WTC11 (cell line): ENCODE results near the gene SLC25A17. TPM values are rescaled to one million over a fixed set of nuclear protein-coding genes. Genes with fewer than 3 reads are reported as not detected.

Experiments
- ATAC-seq: fragments of 200-7000 bp; cut with Tn5 transposase; 2 replicates; pipeline ENCODE4 v1.10.0; 2021; ENCODE audit warnings: mild to moderate bottlenecking, moderate library complexity
- CTCF ChIA-PET: fragments of 300-600 bp; sonication (Branson Sonifier 250); formaldehyde crosslinking; loops from one replicate; lab custom pipeline; 2021; ENCODE audit warnings: antibody characterized with exemption; lab: Charles Lee
- POLR2A ChIA-PET: fragments of 350-600 bp; sonication (Branson Sonifier 250); formaldehyde crosslinking; loops from one replicate; lab custom pipeline; 2021; ENCODE audit warnings: antibody characterized with exemption; lab: Charles Lee
- DNase-seq: peaks from one replicate; pipeline ENCODE4 v3.0.0; 2021; ENCODE audit warnings: low spot score
- H3K27ac Mint-ChIP-seq: 2 replicates; pipeline ENCODE4 v1.8.0; 2021; ENCODE audit warnings: mixed read lengths
- H3K27me3 Mint-ChIP-seq: 2 replicates; pipeline ENCODE4 v1.8.0; 2021; ENCODE audit warnings: low read depth, mild to moderate bottlenecking, moderate library complexity, mixed read lengths
- H3K36me3 Mint-ChIP-seq: 2 replicates; pipeline ENCODE4 v1.8.0; 2021; ENCODE audit warnings: mixed read lengths
- H3K4me1 Mint-ChIP-seq: 2 replicates; pipeline ENCODE4 v1.8.0; 2022; ENCODE audit warnings: mixed read lengths
- H3K4me3 Mint-ChIP-seq: 2 replicates; pipeline ENCODE4 v1.8.0; 2021; ENCODE audit warnings: mild to moderate bottlenecking, moderate library complexity, mixed read lengths
- H3K9me3 Mint-ChIP-seq: 2 replicates; pipeline ENCODE4 v1.8.0; 2021; ENCODE audit warnings: mixed read lengths
- ATF2 ChIP-seq: sonication (generic); formaldehyde crosslinking; IDR thresholded peaks from 2 replicates; pipeline ENCODE4 v1.8.1; 2022; ENCODE audit warnings: low read depth, missing genetic modification reagents, borderline replicate concordance
- CTCF ChIP-seq: fragments of 200-600 bp; IDR thresholded peaks from 2 replicates; pipeline ENCODE4 v1.8.0; 2022; ENCODE audit warnings: antibody characterized with exemption
- E2F4 ChIP-seq: sonication (generic); formaldehyde crosslinking; IDR thresholded peaks from 2 replicates; pipeline ENCODE4 v1.8.1; 2022; ENCODE audit warnings: low read depth, mild to moderate bottlenecking, moderate library complexity, missing genetic modification reagents, borderline replicate concordance
- ERG ChIP-seq: fragments of 250-450 bp; sonication (Bioruptor Pico); IDR thresholded peaks from 2 replicates; pipeline ENCODE4 v1.8.0; 2021; ENCODE audit warnings: mild to moderate bottlenecking
- GRHL2 ChIP-seq: fragments of 250-450 bp; sonication (Bioruptor Pico); IDR thresholded peaks from 2 replicates; pipeline ENCODE4 v1.8.0; 2022; ENCODE audit warnings: mild to moderate bottlenecking, moderate library complexity; ENCODE audit not compliant: insufficient replicate concordance, severe bottlenecking
- HMGA2 ChIP-seq: fragments of 250-450 bp; sonication (Bioruptor Pico); IDR thresholded peaks from 2 replicates; pipeline ENCODE4 v1.4.0; 2021; ENCODE audit warnings: mild to moderate bottlenecking, moderate library complexity
- JAZF1 ChIP-seq: fragments of 250-450 bp; sonication (Bioruptor Pico); IDR thresholded peaks from 2 replicates; pipeline ENCODE4 v1.9.0; 2021; ENCODE audit warnings: moderate library complexity, mild to moderate bottlenecking, inconsistent platforms
- KAT7 ChIP-seq: sonication (generic); formaldehyde crosslinking; IDR thresholded peaks from 2 replicates; pipeline ENCODE4 v1.8.1; 2023; ENCODE audit warnings: missing genetic modification reagents, mild to moderate bottlenecking, borderline replicate concordance
- NR1H2 ChIP-seq: sonication (generic); formaldehyde crosslinking; IDR thresholded peaks from 2 replicates; pipeline ENCODE4 v1.9.0; 2021; ENCODE audit warnings: mild to moderate bottlenecking, moderate library complexity, missing genetic modification reagents
- NR2C2 ChIP-seq: sonication (generic); formaldehyde crosslinking; IDR thresholded peaks from 2 replicates; pipeline ENCODE4 v1.8.0; 2022; ENCODE audit warnings: mild to moderate bottlenecking, missing genetic modification reagents
- RORB ChIP-seq: fragments of 250-450 bp; sonication (Bioruptor Pico); IDR thresholded peaks from 2 replicates; pipeline ENCODE4 v1.9.0; 2021; ENCODE audit warnings: mild to moderate bottlenecking
- SMAD4 ChIP-seq: sonication (generic); formaldehyde crosslinking; IDR thresholded peaks from 2 replicates; pipeline ENCODE4 v1.8.0; 2022; ENCODE audit warnings: mild to moderate bottlenecking, missing genetic modification reagents
- SOX15 ChIP-seq: fragments of 250-450 bp; sonication (Bioruptor Pico); IDR thresholded peaks from 2 replicates; pipeline ENCODE4 v1.9.0; 2021; ENCODE audit warnings: mild to moderate bottlenecking
- TCF7 ChIP-seq: sonication (generic); formaldehyde crosslinking; IDR thresholded peaks from 2 replicates; pipeline ENCODE4 v1.8.0; 2022; ENCODE audit warnings: mild to moderate bottlenecking, low read depth, missing genetic modification reagents, moderate library complexity
- TEAD1 ChIP-seq: sonication (generic); formaldehyde crosslinking; IDR thresholded peaks from 2 replicates; pipeline ENCODE4 v1.8.0; 2022; ENCODE audit warnings: mild to moderate bottlenecking, missing genetic modification reagents
- ZNF138 ChIP-seq: sonication (generic); formaldehyde crosslinking; conservative IDR thresholded peaks from 2 replicates; pipeline ENCODE4 v1.8.1; 2022; ENCODE audit warnings: mild to moderate bottlenecking, moderate library complexity, missing genetic modification reagents
- ZNF219 ChIP-seq: sonication (generic); formaldehyde crosslinking; IDR thresholded peaks from 2 replicates; pipeline ENCODE4 v1.8.0; 2023; ENCODE audit warnings: missing genetic modification reagents, mild to moderate bottlenecking, borderline replicate concordance
- ZNF423 ChIP-seq: fragments of 250-450 bp; sonication (Bioruptor Pico); IDR thresholded peaks from 2 replicates; pipeline ENCODE4 v2.1.2; 2022; ENCODE audit warnings: mild to moderate bottlenecking, moderate library complexity
- ZSCAN18 ChIP-seq: fragments of 250-450 bp; sonication (Bioruptor Pico); IDR thresholded peaks from 2 replicates; pipeline ENCODE4 v2.1.2; 2022; ENCODE audit warnings: mild to moderate bottlenecking, moderate library complexity
- total RNA-seq: library from RNA; stranded (reverse); gene quantifications from 3 replicates; pipeline ENCODE4 v1.2.3, GENCODE V29; 2021

Gene SLC25A17
- total RNA-seq, 1 experiment from 2014 or later: 29.6 TPM

DNA sequence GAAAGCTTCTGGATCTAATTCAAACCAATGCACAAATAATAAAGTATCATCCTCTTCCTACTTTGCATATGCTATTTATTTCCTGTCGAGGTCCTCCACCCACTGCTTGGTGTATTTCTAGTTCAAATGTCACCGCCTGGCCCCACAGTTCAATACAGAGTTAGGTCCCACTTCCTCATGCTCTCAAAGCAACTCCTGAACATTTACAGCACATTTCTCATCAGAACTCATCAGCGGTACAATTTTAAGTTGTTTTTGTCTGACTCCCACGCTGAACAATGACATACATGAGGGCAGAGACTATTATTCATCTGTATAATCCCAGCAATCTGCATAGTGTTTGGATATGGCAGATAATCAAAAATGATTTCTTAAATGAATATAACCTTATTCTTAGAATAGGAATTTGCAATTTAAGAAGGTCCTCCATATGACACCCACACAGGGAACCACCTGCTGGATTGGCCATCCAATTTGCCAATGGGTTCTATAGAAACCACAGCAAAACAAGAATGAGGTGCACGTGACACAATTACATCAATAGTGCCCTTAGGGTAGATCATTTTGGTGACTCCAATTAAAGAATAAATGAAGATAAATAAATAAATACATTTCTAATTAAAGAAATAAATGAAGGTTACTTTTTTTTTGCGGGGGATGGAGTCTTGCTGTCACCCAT is 54.2 kb downstream of the SLC25A17 start:
- no peak overlapping the region for H3K4me3 Mint-ChIP-seq
- peaks cover 6% of the 10 kb centered on the region; the same call in 1 of the 2 replicates for H3K36me3 Mint-ChIP-seq
- CTCF ChIA-PET: interaction anchor here (0.6 kb wide), 1 partner anchor 82 kb away, joined by 3 read pairs; no protein-coding TSS in a partner anchor
- POLR2A ChIA-PET: no interaction called here
- TF ChIP-seq ATF2 (CRISPR knock-in tag): no peak
- no peak for TF ChIP-seq KAT7 (CRISPR knock-in tag)
- no peak for TF ChIP-seq NR1H2 (CRISPR knock-in tag)
- no peak for TF ChIP-seq NR2C2 (CRISPR knock-in tag)
- no peak for TF ChIP-seq ZSCAN18 (CRISPR knock-in tag)
- TF ChIP-seq ZNF138 (CRISPR knock-in tag): no peak
- no peak for TF ChIP-seq ERG (CRISPR knock-in tag)
- TF ChIP-seq TCF7 (CRISPR knock-in tag): no peak
- no peak for TF ChIP-seq RORB
- TF ChIP-seq HMGA2 (CRISPR knock-in tag): no peak
- TF ChIP-seq ZNF423 (CRISPR knock-in tag): no peak
- no peak for TF ChIP-seq GRHL2 (CRISPR knock-in tag)
- no peak for TF ChIP-seq ZNF219
- TF ChIP-seq TEAD1: no peak
- TF ChIP-seq CTCF: no peak
- no peak for TF ChIP-seq SMAD4 (CRISPR knock-in tag)
- no peak for TF ChIP-seq E2F4 (CRISPR knock-in tag)
- TF ChIP-seq JAZF1: no peak
- no peak for TF ChIP-seq SOX15
- TF ChIP-seq, all 79 proteins: peak for 0
- Mint-ChIP-seq H3K27me3 (no peaks in the 10 kb centered on the region), H3K27ac (peak overlapping the region; percentile 55; the same call in 1 of the 2 replicates), H3K9me3 (no peaks in the 10 kb centered on the region), H3K4me1 (no peaks in the 10 kb centered on the region)
- ATAC-seq (no peak), DNase-seq (no peak)
